NCI-H1694 treated with DMSO at 0.1 percent for 48 hours (cell line): ENCODE data around the gene TMEM198.

Experiments
- DNase-seq: peaks from one replicate; lab custom pipeline; 2025; lab: John Stamatoyannopoulos, UW

The TMEM198 gene

GRCh38 chr2:219578811-219579613 lies 35.2 kb downstream of the TMEM198 start:
- no peak for DNase-seq

- no peak for DNase-seq
These were observed 37.5 kb downstream of the TMEM198 start for GRCh38 chr2:219581346-219581745.

- no peak for DNase-seq
These were observed 47.3 kb downstream of the TMEM198 start for GRCh38 chr2:219591091-219591490.

- DNase-seq, result no peak
These were observed 48.9 kb downstream of the TMEM198 start for GRCh38 chr2:219592736-219593135.

DNA sequence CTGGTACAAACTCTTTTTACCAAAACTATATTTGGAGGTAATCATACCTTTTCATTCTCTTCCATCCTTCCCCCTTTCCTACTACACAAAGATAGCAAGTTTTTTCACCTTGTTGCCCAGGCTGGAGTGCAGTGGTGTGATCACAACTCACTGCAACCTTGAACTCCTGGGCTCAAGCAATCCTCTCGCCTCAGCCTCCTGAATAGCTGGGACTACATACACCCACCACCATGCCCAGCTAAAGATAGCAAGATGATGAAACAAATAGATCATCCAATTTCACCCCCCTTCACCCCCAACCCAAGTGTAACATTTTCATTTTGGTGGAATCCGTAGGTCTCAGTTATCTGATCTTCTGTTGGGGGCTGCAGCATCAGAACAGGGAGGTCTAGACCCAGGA lies 49.3 kb downstream of the TMEM198 start:
- no peak for DNase-seq

GRCh38 chr2:219595256-219595655 lies 51.4 kb downstream of the TMEM198 start:
- no peak for DNase-seq

DNA sequence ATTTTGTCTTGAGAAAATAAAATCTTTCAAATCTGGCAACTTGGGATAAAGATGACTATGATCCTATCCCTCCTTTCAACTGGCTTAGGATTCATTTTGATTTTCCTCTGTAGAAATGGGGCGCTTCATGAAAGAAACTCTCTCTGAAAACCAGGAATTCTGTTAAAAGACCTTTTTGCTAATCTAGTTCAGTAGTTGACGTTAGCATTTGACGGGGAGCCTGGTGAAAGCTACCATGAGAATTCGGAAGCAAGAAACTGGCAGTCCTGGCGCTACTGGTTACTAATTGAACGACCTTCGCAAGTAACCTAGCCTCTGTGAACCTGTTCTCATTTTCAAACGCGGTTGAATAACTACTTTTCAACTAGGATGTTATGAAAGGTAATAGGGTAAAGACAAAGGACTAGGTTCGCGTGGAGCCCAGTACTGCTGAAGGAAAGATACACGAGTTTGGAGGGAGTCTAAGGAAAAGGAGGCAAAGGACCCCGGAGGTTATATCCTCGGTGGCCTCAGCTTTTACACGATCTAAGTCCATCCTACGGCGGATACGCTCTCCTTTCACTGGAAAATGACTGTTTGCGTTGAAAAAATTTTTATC lies 53.2 kb downstream of the TMEM198 start:
- peak; percentile 33 for DNase-seq

DNA sequence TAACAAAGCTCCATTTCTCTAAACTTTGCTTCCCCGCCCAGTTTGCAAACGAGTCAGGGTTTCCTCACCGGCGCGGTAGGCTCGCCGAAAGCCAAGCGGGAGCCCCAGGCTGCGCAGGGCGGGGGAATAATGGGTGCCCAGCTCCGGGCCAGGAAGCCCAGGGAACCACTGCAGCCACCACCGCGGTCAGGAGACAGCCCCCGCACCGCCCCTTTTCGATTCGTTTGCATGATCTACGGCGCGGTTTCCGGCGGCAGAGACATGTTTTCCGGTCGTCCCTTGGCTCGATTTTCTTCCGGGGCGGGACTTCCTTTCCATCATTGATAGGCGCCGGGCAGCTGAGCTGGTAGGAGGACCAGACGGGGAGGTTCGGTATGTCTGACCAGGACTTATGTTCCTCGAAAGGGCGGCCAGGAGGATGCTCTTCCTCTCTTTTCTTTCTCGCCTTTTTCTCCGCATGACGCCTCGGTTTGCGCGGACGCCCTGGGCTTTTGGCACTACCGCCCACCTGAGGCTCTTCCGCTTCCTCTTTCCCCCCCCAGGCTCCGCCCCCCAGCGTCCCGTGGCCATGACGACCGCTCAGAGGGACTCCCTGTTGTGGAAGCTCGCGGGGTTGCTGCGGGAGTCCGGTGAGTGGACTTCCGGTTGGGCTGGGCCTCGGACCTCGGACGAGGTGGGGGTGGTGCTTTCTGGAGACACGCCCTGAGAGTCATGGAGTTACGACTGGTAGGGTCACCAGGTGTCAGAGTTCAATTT lies 53.9 kb downstream of the TMEM198 start, which contains the start of gene STK11IP:
Gene STK11IP (plus strand): TSS at position 306 of the 756 bp plus-strand sequence. CDS start 263 bp downstream, at position 569.
- peak; percentile 91 for DNase-seq

DNA sequence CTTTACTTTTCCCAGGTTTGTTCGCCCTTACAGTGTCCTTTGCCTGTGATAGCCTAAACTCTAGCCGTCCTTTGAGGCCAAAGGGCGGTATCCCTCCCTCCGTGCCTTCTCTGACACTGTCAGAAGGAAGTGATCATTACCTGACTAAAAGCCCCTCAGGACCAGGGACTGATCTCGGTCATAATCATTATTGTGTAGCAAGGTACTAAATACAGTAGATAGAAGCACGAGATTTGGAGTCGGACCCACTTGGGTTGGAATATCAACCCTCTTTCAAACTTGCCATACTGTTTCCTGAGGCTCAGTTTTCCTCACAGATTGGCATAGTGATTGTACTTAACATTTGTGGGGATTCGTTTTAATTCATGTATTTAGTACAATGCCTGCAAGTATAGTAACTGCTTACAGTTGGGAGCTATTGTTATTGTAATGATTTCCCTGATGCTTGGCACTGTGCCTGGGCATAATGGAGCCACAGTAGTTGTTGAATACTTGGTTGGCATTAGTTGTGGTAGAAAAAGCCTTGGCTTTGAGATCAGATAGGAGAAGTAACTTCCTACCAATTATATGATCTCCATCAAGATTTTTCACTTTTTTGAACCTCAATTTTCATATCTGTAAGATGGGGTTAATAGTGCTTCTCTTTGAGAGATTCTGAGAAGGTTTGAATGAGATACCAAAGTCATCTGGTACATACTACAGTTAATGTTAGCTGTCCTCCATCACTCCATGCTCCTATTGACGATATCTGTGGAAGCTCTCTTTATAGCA lies 54.7 kb downstream of the TMEM198 start:
- DNase-seq, result no peak
